Measurements from ENCODE around the gene HCFC1R1.
A peak's percentile ranks its signal among the peaks of the same experiment; 100 is the strongest.
"Not testable (repeated sequence)": the region's sequence is repeated elsewhere in the genome, so short reads cannot be mapped to it uniquely, and the experiment has no call there.

HCFC1R1 gene

GRCh38 chr16:3023669-3024478 lies at the start of gene HCFC1R1, which contains the start of gene THOC6:
Gene HCFC1R1 (minus strand): TSS chr16:3023942. CDS start chr16:3023941, 1 bp downstream.
Gene THOC6 (plus strand): TSS chr16:3024035. CDS start chr16:3024327, 292 bp downstream.
- DNase-seq, result peak; percentile 97

DNA sequence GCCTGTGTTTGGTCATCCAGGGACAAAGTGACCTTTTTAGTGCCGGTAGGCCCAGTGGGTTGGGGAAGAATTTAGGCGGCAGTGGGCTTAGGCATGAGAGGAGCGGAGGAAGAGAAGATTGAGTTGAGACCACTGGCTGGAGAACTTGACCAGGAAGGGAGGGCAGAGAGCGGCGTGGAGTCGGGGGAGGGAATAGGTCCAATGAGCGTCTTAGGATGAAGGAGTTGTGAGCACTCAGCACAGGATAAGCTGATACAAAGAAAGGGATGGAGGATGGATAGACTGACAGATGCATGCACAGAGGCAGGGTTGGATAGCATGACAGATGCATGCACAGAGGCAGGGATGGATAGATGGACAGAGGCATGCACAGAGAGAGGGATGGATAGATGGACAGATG lies 49.7 kb upstream of the HCFC1R1 start:
- DNase-seq, result no peak

- not testable (repeated sequence) for DNase-seq
Measured at GRCh38 chr16:3072576-3073263, 49.0 kb upstream of the HCFC1R1 start.

- DNase-seq, result not testable (repeated sequence)
Measured at GRCh38 chr16:3072148-3072547, 48.4 kb upstream of the HCFC1R1 start.

DNA sequence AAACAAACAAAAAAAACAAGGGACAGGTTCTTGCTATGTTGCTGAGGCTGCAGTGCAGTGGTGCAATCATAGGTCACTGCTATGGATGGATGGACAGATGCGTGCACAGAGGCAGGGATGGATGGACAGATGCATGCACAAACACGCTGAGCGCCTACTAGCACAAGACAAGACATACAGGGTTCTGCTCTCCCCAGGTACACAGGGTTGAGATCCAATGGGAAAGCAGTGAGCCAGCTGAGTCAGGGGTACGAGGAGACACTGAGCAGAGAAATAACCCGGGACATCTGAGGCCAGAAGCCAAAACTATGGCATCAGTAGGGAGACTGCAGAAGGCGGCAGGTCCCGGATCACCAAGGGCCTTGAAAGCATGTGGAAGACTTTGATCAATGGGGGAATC lies 47.9 kb upstream of the HCFC1R1 start:
- no peak for DNase-seq

- DNase-seq, result no peak
Measured at GRCh38 chr16:3070608-3071111, 46.9 kb upstream of the HCFC1R1 start.

- not testable (repeated sequence) for DNase-seq
Measured at GRCh38 chr16:3069146-3069545, 45.4 kb upstream of the HCFC1R1 start.

GRCh38 chr16:3068487-3068886 lies 44.7 kb upstream of the HCFC1R1 start:
- no peak for DNase-seq

DNA sequence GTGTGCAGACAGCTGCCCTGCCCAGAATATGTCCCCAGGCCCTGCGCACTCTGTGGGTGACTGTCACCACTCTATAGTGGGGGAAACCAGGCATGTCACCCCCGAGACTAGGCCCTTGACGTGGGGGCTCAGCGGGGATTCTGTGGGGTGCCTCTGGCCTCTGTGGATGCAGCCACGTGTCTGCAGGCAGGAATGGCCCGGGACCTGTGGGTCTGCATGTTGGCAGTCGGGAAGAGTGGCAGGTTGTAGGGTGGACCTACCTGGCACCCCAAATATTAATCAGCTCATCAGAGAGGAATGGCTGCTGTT lies 42.7 kb upstream of the HCFC1R1 start:
- DNase-seq, result no peak

- DNase-seq, result no peak
Measured at GRCh38 chr16:3065742-3066439, 42.1 kb upstream of the HCFC1R1 start.

DNA sequence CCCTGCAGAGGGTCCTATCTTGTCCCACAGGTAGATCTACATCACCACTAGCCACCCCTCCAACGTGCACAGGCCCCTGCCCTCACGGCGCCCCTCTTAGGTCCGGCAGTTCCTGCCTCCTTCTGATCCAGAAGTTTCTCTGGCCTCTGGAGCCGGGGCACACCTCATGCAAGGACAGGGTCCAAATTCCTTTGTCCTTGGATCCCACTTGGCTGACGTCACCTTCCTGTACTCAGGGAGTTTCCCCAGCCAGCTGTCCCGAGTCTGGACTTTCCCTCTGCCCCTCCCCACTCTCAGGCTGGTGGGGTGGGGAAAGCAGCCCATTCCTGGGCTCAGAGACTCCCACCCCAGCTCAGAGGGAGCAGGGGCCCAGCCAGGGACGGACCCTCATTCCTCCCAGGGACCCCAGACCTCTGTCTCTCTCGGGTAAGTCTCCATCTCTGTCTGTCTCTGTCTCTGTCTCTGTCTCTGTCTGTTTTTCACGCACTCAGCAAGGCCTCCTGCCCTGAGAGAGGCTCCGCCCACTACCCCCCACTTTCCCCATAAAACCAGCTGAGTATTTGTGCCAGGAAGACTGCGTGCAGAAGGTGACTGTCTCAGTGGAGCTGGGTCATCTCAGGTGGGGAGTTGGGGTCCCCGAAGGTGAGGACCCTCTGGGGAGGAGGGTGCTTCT lies 41.5 kb upstream of the HCFC1R1 start, which contains the start of gene IL32:
Gene IL32 (plus strand): TSS at position 572 of the 673 bp plus-strand sequence. CDS start 172 bp downstream, outside the sequence.
- peak; percentile 27 to 58 for DNase-seq

DNA sequence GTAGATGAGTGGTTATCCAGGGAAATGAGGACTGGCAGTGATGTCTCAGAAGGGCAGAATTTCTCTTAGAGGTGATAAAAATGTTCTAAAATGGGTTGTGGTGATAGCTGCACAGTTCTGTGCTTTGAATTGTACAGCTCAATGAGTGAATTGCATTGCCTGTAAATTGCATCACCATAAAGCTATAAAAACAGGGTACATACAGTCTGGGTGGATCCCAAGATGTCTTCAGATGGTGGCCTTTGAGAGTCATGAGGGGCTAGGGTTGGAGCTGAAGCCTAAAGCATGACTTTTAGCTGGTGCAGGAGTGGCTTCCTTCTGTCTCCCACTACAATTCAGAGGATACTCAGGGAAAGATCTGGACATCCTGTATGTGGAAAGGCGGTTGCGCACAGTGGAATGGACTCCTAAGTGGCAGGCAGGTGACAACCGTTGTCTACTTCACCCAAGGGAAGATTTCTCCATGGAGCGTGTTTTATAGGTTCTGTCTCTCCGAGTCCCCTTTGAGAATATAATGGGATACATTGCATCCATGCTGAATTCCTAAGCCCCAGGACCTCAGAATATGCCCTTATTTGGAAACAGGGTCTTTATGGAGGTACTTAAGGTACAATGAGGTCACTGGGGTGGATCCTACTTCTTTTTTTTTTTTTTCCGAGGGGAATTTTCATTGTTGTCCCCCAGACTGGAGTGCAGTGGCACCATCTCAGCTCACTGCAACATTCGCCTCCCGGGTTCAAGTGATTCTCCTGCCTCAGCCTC lies 40.1 kb upstream of the HCFC1R1 start:
- no peak for DNase-seq

GRCh38 chr16:3062553-3062952 lies 38.8 kb upstream of the HCFC1R1 start:
- DNase-seq, result no peak

- DNase-seq, result no peak
Measured at GRCh38 chr16:3060339-3061127, 36.8 kb upstream of the HCFC1R1 start.

DNA sequence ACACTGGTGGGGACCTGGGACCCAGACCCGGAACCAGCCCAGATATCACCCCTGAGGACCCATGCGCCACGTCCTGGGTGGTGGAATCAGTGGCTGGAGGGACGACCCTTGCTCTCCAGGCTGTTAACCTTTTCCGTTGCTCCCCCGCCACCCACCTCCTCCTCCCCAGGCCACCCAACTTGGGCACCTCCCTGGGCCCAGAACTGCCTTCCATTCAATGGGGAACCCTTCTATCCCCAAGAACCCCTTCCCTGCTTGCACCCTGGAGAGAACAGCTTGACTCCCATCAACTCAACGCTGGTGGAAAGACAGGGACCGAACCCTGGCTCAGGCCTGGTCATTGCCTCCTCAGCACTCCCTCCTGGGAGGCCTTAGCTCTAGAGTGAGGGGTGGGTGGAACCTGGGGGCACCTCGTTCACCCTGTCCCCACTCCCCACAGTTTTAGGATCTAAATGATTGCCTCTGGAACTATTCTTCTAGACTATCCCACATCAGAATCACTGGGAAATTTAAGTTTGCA lies 36.0 kb upstream of the HCFC1R1 start:
- DNase-seq, result no peak

GRCh38 chr16:3059041-3059722 lies 35.4 kb upstream of the HCFC1R1 start:
- DNase-seq, result peak; percentile 80 to 93

DNA sequence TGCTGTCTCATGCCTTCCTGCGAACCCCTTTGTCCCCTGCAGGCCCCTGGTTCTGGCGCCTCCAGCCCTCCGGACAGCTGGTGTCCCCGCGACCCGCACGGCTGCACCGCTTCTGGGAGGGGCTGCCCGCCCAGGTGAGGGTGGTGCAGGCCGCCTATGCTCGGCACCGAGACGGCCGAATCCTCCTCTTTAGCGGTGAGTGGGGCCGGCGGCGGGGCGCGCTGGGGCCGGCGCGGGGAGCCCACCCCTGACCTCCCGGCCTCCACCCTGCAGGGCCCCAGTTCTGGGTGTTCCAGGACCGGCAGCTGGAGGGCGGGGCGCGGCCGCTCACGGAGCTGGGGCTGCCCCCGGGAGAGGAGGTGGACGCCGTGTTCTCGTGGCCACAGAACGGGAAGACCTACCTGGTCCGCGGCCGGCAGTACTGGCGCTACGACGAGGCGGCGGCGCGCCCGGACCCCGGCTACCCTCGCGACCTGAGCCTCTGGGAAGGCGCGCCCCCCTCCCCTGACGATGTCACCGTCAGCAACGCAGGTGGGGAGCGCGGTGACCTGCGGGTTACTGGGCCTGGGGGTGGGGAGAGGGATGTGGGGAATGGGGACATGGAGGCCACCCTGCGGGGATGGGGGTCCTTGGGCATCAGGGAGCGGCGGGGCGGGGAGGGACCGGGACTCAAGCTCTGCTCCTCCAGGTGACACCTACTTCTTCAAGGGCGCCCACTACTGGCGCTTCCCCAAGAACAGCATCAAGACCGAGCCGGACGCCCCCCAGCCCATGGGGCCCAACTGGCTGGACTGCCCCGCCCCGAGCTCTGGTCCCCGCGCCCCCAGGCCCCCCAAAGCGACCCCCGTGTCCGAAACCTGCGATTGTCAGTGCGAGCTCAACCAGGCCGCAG lies 34.6 kb upstream of the HCFC1R1 start:
- no peak for DNase-seq

GRCh38 chr16:3057181-3058138 lies 33.7 kb upstream of the HCFC1R1 start:
- DNase-seq, result no peak
